Measurements from ENCODE around the gene STXBP6.

Gene STXBP6

GRCh38 chr14:25019892-25020291 is 30.1 kb downstream of the STXBP6 start:
- no peak for TF ChIP-seq CTCF (IDR thresholded peaks at IDR 0.05; ENCODE audit: unreplicated experiment in 3 of 3)

GRCh38 chr14:25017562-25017961 is 32.4 kb downstream of the STXBP6 start:
- no peak overlapping the region for H3K27ac Mint-ChIP-seq

More at GRCh38 chr14:25019892-25020291, 30.1 kb downstream of the STXBP6 start:
- H3K27me3 Mint-ChIP-seq (ENCODE audit: low read depth) = no peaks in the 10 kb centered on the region
- no peaks in the 10 kb centered on the region for H3K36me3 Mint-ChIP-seq (ENCODE audit: low read depth)
- H3K9me3 Mint-ChIP-seq = no peaks in the 10 kb centered on the region
- no peak overlapping the region for H3K4me3 Mint-ChIP-seq
- H3K27ac Mint-ChIP-seq = no peak overlapping the region
- H3K4me1 Mint-ChIP-seq = peaks cover 7% of the 10 kb centered on the region

GRCh38 chr14:25015761-25016160 is 34.2 kb downstream of the STXBP6 start:
- H3K4me1 Mint-ChIP-seq = peaks cover 13% of the 10 kb centered on the region
- H3K27ac Mint-ChIP-seq = no peak overlapping the region
- TF ChIP-seq CTCF (IDR thresholded peaks at IDR 0.05; ENCODE audit: unreplicated experiment in 3 of 3) = no peak
- no peaks in the 10 kb centered on the region for H3K27me3 Mint-ChIP-seq (ENCODE audit: low read depth)
- H3K36me3 Mint-ChIP-seq (ENCODE audit: low read depth) = no peaks in the 10 kb centered on the region
- H3K4me3 Mint-ChIP-seq = no peak overlapping the region
- H3K9me3 Mint-ChIP-seq = no peaks in the 10 kb centered on the region

More at GRCh38 chr14:25017562-25017961, 32.4 kb downstream of the STXBP6 start:
- no peaks in the 10 kb centered on the region for H3K9me3 Mint-ChIP-seq
- no peaks in the 10 kb centered on the region for H3K27me3 Mint-ChIP-seq (ENCODE audit: low read depth)
- peaks cover 7% of the 10 kb centered on the region for H3K4me1 Mint-ChIP-seq
- TF ChIP-seq CTCF (IDR thresholded peaks at IDR 0.05; ENCODE audit: unreplicated experiment in 3 of 3) = no peak
- H3K4me3 Mint-ChIP-seq = no peak overlapping the region
- no peaks in the 10 kb centered on the region for H3K36me3 Mint-ChIP-seq (ENCODE audit: low read depth)

GRCh38 chr14:25014440-25014839 is 35.5 kb downstream of the STXBP6 start:
- Mint-ChIP-seq H3K27me3 (ENCODE audit: low read depth) (no peaks in the 10 kb centered on the region), H3K4me3 (no peak overlapping the region), H3K27ac (no peak overlapping the region), H3K9me3 (no peaks in the 10 kb centered on the region), H3K4me1 (peaks cover 15% of the 10 kb centered on the region), H3K36me3 (ENCODE audit: low read depth) (no peaks in the 10 kb centered on the region)
- no peak for TF ChIP-seq CTCF (IDR thresholded peaks at IDR 0.05; ENCODE audit: unreplicated experiment in 3 of 3)

- Mint-ChIP-seq H3K9me3 (no peaks in the 10 kb centered on the region), H3K27me3 (ENCODE audit: low read depth) (no peaks in the 10 kb centered on the region), H3K4me3 (no peak overlapping the region), H3K36me3 (ENCODE audit: low read depth) (no peaks in the 10 kb centered on the region), H3K27ac (peak overlapping the region in 2 of 3 experiments; percentile 3 to 58), H3K4me1 (peaks cover 16% of the 10 kb centered on the region)
- TF ChIP-seq CTCF (IDR thresholded peaks at IDR 0.05; ENCODE audit: unreplicated experiment in 3 of 3) = no peak
Observed at GRCh38 chr14:25011095-25011494, 38.9 kb downstream of the STXBP6 start.

- Mint-ChIP-seq H3K9me3 (no peaks in the 10 kb centered on the region), H3K4me3 (no peak overlapping the region), H3K27me3 (ENCODE audit: low read depth) (no peaks in the 10 kb centered on the region), H3K27ac (peak overlapping the region in 1 of 3 experiments; percentile 58), H3K4me1 (peaks cover 16% of the 10 kb centered on the region), H3K36me3 (ENCODE audit: low read depth) (no peaks in the 10 kb centered on the region)
- no peak for TF ChIP-seq CTCF (IDR thresholded peaks at IDR 0.05; ENCODE audit: unreplicated experiment in 3 of 3)
Observed at GRCh38 chr14:25010471-25010870, 39.5 kb downstream of the STXBP6 start.
